ENCODE measurements around the gene ANTXRL. TPM values are rescaled to one million over a fixed set of nuclear protein-coding genes. Genes with fewer than 3 reads are reported as not detected.

ANTXRL gene
- total RNA-seq, 1 donor from 2014 or later: not detected

- DNase-seq: no peak
These were observed 36.3 kb upstream of the ANTXRL start for GRCh38 chr10:46250481-46250880.

GRCh38 chr10:46250898-46251856, 35.6 kb upstream of the ANTXRL start:
- Histone ChIP-seq H3K9me3 (no peaks in the 10 kb centered on the region), H3K27me3 (ENCODE audit: low read depth) (no peaks in the 10 kb centered on the region), H3K4me3 (no peak overlapping the region), H3K36me3 (no peaks in the 10 kb centered on the region), H3K27ac (no peak overlapping the region), H3K4me1 (peaks cover 5% of the 10 kb centered on the region)
- ATAC-seq (no peak), DNase-seq (no peak)
- intact Hi-C loops (cut with DNase I): no loop called here
- no peak for TF ChIP-seq CTCF (IDR thresholded peaks at IDR 0.05)

More at GRCh38 chr10:46250481-46250880, 36.3 kb upstream of the ANTXRL start:
- Histone ChIP-seq H3K4me1 (no peaks in the 10 kb centered on the region), H3K9me3 (no peaks in the 10 kb centered on the region), H3K4me3 (no peak overlapping the region), H3K36me3 (no peaks in the 10 kb centered on the region), H3K27me3 (ENCODE audit: low read depth) (no peaks in the 10 kb centered on the region), H3K27ac (no peak overlapping the region)
- TF ChIP-seq CTCF (IDR thresholded peaks at IDR 0.05): no peak
- intact Hi-C loops (cut with DNase I): no loop called here
- no peak for ATAC-seq

GRCh38 chr10:46251857-46252847, 34.6 kb upstream of the ANTXRL start:
- Histone ChIP-seq H3K9me3 (no peaks in the 10 kb centered on the region), H3K4me1 (peaks cover 5% of the 10 kb centered on the region), H3K4me3 (no peak overlapping the region), H3K27me3 (ENCODE audit: low read depth) (no peaks in the 10 kb centered on the region), H3K36me3 (no peaks in the 10 kb centered on the region), H3K27ac (no peak overlapping the region)
- no peak for TF ChIP-seq CTCF (IDR thresholded peaks at IDR 0.05)
- ATAC-seq: no peak
- intact Hi-C loops (cut with DNase I): no loop called here
- DNase-seq: no peak

GRCh38 chr10:46253076-46254006, 33.5 kb upstream of the ANTXRL start:
- no peak for TF ChIP-seq CTCF (IDR thresholded peaks at IDR 0.05)
- no peaks in the 10 kb centered on the region for H3K27me3 ChIP-seq (ENCODE audit: low read depth)
- no peaks in the 10 kb centered on the region for H3K9me3 ChIP-seq
- H3K4me3 ChIP-seq: no peak overlapping the region
- H3K4me1 ChIP-seq: peaks cover 5% of the 10 kb centered on the region
- H3K36me3 ChIP-seq: no peaks in the 10 kb centered on the region
- ATAC-seq: no peak
- H3K27ac ChIP-seq: no peak overlapping the region
- no peak for DNase-seq
- intact Hi-C loops (cut with DNase I): no loop called here
